Measurements from ENCODE around the gene SLC25A33. TPM values are rescaled to one million over a fixed set of nuclear protein-coding genes. Genes with fewer than 3 reads are reported as not detected.

Gene SLC25A33
- total RNA-seq, 1 experiment from 2014 or later = 9.2 TPM

DNA sequence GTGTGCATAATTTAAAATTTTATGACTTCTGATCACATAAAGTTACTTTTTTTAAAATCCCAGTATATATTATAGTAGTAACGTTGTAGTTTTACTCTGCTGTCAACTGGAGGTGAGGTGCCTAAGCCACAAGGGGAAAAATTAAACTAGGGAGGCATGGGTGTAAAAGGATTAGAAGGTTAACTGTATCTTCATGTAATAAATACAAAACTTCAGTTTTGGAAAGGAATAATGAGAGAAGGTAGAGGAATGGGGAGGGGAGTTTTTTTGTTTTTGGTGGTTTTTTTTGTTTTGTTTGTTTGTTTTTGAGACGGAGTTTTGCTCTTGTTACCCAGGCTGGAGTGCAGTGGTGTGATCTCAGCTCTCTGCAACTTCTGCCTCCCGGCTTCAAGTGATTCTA lies 5.7 kb downstream of the SLC25A33 start:
- peak overlapping the region; percentile 7; the same call in 1 of the 2 replicates for H3K27ac Mint-ChIP-seq
- DNase-seq (ENCODE audit: low spot score) (no peak), ATAC-seq (no peak)
- H3K4me3 Mint-ChIP-seq = no peak overlapping the region
- ChIA-PET POLR2A (no interaction called here), CTCF (interaction anchor here (2.5 kb wide), 1 partner anchor 71 kb away, joined by 11 read pairs; no protein-coding TSS in a partner anchor)
- no peaks in the 10 kb centered on the region for H3K9me3 Mint-ChIP-seq
- H3K36me3 Mint-ChIP-seq = peaks cover 11% of the 10 kb centered on the region
- peaks cover 21% of the 10 kb centered on the region for H3K4me1 Mint-ChIP-seq
- no peaks in the 10 kb centered on the region for H3K27me3 Mint-ChIP-seq (ENCODE audit: low read depth)
- TF ChIP-seq NR1H2 (CRISPR knock-in tag; IDR thresholded peaks at IDR 0.05) (no peak), CBFB (CRISPR knock-in tag; IDR thresholded peaks at IDR 0.05; ENCODE audit: low read depth) (no peak), JUN (CRISPR knock-in tag; IDR thresholded peaks at IDR 0.05) (no peak), TEAD4 (CRISPR knock-in tag; IDR thresholded peaks at IDR 0.05) (no peak)
- TF ChIP-seq, protein P1, sequence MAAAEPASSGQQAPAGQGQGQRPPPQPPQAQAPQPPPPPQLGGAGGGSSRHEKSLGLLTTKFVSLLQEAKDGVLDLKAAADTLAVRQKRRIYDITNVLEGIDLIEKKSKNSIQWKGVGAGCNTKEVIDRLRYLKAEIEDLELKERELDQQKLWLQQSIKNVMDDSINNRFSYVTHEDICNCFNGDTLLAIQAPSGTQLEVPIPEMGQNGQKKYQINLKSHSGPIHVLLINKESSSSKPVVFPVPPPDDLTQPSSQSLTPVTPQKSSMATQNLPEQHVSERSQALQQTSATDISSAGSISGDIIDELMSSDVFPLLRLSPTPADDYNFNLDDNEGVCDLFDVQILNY (CRISPR knock-in tag; IDR thresholded peaks at IDR 0.05) = no peak
- TF ChIP-seq, protein P2, sequence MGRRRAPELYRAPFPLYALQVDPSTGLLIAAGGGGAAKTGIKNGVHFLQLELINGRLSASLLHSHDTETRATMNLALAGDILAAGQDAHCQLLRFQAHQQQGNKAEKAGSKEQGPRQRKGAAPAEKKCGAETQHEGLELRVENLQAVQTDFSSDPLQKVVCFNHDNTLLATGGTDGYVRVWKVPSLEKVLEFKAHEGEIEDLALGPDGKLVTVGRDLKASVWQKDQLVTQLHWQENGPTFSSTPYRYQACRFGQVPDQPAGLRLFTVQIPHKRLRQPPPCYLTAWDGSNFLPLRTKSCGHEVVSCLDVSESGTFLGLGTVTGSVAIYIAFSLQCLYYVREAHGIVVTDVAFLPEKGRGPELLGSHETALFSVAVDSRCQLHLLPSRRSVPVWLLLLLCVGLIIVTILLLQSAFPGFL (CRISPR knock-in tag; IDR thresholded peaks at IDR 0.05; ENCODE audit: borderline replicate concordance) = no peak

DNA sequence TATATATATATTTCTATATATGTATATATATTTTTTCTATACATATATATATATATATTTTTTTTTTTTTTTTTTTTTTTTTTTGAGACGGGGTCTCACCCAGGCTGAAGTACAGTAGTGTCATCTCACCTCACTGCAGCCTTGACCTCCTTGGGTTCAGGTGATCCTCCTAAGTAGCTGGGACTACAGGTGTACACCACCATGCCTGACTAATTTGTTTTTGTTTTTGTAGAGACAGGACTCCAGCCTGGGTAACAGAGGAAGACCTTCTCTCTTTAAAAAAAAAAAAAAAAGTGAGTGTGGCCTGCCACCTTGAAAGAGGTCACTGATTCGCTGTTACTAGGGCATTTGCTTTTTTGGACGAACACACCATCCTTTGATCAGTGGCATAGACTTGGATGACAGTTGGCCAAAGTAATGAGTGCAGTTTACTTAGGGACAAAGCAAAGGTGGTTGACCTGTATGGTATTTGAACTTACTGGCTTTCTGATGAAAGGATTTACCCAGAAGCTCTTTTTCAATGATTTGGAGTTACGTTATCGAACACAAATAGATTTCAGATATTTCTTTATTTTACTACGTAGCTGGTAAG lies 10.8 kb downstream of the SLC25A33 start:
- Mint-ChIP-seq H3K9me3 (no peaks in the 10 kb centered on the region), H3K27me3 (ENCODE audit: low read depth) (no peaks in the 10 kb centered on the region), H3K36me3 (peaks cover 8% of the 10 kb centered on the region), H3K4me3 (no peak overlapping the region), H3K27ac (no peak overlapping the region), H3K4me1 (0 out of 2 replicates have a peak, but pooled peaks cover 2% of the 10 kb centered on the region)
- POLR2A ChIA-PET = no interaction called here
- DNase-seq (ENCODE audit: low spot score) = no peak
- no peak for ATAC-seq
- CTCF ChIA-PET = interaction anchor here (0.9 kb wide), 1 partner anchor 65 kb away, joined by 3 read pairs; no protein-coding TSS in a partner anchor
- no peak for TF ChIP-seq CREB1 (CRISPR knock-in tag; IDR thresholded peaks at IDR 0.05)
- TF ChIP-seq, protein P3, sequence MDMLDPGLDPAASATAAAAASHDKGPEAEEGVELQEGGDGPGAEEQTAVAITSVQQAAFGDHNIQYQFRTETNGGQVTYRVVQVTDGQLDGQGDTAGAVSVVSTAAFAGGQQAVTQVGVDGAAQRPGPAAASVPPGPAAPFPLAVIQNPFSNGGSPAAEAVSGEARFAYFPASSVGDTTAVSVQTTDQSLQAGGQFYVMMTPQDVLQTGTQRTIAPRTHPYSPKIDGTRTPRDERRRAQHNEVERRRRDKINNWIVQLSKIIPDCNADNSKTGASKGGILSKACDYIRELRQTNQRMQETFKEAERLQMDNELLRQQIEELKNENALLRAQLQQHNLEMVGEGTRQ (CRISPR knock-in tag; IDR thresholded peaks at IDR 0.05) = no peak
- TF ChIP-seq, protein P4, sequence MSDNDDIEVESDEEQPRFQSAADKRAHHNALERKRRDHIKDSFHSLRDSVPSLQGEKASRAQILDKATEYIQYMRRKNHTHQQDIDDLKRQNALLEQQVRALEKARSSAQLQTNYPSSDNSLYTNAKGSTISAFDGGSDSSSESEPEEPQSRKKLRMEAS (CRISPR knock-in tag; IDR thresholded peaks at IDR 0.05) = no peak
- TF ChIP-seq GABPB1 (CRISPR knock-in tag; IDR thresholded peaks at IDR 0.05) = peak; percentile 90

DNA sequence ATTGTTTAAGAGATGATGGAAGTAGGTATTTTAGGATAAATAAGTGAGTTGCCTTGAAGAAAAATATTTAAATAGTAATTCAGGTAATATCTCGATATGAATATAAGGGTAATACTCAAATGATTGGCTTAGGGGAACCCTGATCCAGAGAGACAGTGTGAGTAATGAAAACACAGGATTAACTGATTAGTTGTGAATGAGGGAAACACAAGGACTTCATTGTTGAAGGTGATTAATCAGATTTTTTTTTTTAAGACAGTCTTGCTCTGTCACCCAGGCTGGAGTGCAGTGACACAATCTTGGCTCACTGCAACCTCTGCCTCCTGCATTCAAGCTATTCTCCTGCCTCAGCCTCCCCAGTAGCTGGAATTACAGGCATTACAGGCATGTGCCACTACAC lies 12.7 kb downstream of the SLC25A33 start:
- ATAC-seq (no peak), DNase-seq (ENCODE audit: low spot score) (no peak)
- CTCF ChIA-PET = interaction anchor here (0.9 to 1.1 kb wide), 3 partner anchors 22 to 63 kb away, joined by 3 to 4 read pairs (median 3); no protein-coding TSS in a partner anchor
- H3K4me3 Mint-ChIP-seq = no peak overlapping the region
- H3K36me3 Mint-ChIP-seq = peaks cover 23% of the 10 kb centered on the region
- POLR2A ChIA-PET = no interaction called here
- no peaks in the 10 kb centered on the region for H3K27me3 Mint-ChIP-seq (ENCODE audit: low read depth)
- peak overlapping the region; percentile 7; the same call in 1 of the 2 replicates for H3K27ac Mint-ChIP-seq
- no peaks in the 10 kb centered on the region for H3K4me1 Mint-ChIP-seq
- H3K9me3 Mint-ChIP-seq = no peaks in the 10 kb centered on the region
- no peak for TF ChIP-seq PRRX2 (CRISPR knock-in tag; IDR thresholded peaks at IDR 0.05)
- TF ChIP-seq, protein P1 (CRISPR knock-in tag; IDR thresholded peaks at IDR 0.05) = no peak

DNA sequence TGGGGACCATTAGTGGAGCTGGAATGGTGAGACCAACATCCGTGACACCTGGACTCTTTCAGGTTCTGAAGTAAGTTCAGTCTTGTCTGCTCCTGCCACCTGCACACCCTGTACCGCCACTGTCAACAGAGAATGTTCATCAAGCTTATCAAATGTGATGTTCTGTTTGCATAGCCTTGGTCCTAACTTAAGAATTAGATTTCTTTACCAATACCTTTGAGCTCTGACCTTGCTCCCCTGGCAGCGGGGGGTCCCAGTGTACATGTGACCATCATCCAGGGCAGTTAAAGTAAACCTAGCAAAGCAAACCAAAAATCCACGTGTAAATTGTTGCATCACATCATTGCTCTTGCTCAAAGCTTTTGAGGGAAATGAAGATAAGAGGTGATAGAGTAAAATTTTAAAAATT lies 14.5 kb downstream of the SLC25A33 start:
- CTCF ChIA-PET = interaction anchor here (0.6 to 1.3 kb wide), 2 partner anchors 63 to 882 kb away, joined by 3 read pairs; no protein-coding TSS in a partner anchor

More for the DNA sequence above, 14.5 kb downstream of the SLC25A33 start:
- no peak for ATAC-seq
- no peaks in the 10 kb centered on the region for H3K9me3 Mint-ChIP-seq
- POLR2A ChIA-PET = interaction anchor here (1.4 kb wide), 1 partner anchor 15 kb away, joined by 4 read pairs; the partner anchor contains the start of gene SLC25A33
- no peak overlapping the region for H3K4me3 Mint-ChIP-seq
- TF ChIP-seq, protein P5, sequence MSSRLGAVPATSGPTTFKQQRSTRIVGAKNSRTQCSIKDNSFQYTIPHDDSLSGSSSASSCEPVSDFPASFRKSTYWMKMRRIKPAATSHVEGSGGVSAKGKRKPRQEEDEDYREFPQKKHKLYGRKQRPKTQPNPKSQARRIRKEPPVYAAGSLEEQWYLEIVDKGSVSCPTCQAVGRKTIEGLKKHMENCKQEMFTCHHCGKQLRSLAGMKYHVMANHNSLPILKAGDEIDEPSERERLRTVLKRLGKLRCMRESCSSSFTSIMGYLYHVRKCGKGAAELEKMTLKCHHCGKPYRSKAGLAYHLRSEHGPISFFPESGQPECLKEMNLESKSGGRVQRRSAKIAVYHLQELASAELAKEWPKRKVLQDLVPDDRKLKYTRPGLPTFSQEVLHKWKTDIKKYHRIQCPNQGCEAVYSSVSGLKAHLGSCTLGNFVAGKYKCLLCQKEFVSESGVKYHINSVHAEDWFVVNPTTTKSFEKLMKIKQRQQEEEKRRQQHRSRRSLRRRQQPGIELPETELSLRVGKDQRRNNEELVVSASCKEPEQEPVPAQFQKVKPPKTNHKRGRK (CRISPR knock-in tag; IDR thresholded peaks at IDR 0.05; ENCODE audit: borderline replicate concordance) = no peak
- TF ChIP-seq KAT7 (CRISPR knock-in tag; IDR thresholded peaks at IDR 0.05; ENCODE audit: borderline replicate concordance) (no peak), OVOL2 (CRISPR knock-in tag; IDR thresholded peaks at IDR 0.05; ENCODE audit: borderline replicate concordance) (no peak), GABPB1 (CRISPR knock-in tag; IDR thresholded peaks at IDR 0.05) (peak; percentile 97)
- TF ChIP-seq, protein P6, sequence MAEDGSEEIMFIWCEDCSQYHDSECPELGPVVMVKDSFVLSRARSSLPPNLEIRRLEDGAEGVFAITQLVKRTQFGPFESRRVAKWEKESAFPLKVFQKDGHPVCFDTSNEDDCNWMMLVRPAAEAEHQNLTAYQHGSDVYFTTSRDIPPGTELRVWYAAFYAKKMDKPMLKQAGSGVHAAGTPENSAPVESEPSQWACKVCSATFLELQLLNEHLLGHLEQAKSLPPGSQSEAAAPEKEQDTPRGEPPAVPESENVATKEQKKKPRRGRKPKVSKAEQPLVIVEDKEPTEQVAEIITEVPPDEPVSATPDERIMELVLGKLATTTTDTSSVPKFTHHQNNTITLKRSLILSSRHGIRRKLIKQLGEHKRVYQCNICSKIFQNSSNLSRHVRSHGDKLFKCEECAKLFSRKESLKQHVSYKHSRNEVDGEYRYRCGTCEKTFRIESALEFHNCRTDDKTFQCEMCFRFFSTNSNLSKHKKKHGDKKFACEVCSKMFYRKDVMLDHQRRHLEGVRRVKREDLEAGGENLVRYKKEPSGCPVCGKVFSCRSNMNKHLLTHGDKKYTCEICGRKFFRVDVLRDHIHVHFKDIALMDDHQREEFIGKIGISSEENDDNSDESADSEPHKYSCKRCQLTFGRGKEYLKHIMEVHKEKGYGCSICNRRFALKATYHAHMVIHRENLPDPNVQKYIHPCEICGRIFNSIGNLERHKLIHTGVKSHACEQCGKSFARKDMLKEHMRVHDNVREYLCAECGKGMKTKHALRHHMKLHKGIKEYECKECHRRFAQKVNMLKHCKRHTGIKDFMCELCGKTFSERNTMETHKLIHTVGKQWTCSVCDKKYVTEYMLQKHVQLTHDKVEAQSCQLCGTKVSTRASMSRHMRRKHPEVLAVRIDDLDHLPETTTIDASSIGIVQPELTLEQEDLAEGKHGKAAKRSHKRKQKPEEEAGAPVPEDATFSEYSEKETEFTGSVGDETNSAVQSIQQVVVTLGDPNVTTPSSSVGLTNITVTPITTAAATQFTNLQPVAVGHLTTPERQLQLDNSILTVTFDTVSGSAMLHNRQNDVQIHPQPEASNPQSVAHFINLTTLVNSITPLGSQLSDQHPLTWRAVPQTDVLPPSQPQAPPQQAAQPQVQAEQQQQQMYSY (CRISPR knock-in tag; IDR thresholded peaks at IDR 0.05) = no peak
- TF ChIP-seq, protein P7, sequence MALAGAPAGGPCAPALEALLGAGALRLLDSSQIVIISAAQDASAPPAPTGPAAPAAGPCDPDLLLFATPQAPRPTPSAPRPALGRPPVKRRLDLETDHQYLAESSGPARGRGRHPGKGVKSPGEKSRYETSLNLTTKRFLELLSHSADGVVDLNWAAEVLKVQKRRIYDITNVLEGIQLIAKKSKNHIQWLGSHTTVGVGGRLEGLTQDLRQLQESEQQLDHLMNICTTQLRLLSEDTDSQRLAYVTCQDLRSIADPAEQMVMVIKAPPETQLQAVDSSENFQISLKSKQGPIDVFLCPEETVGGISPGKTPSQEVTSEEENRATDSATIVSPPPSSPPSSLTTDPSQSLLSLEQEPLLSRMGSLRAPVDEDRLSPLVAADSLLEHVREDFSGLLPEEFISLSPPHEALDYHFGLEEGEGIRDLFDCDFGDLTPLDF (CRISPR knock-in tag; IDR thresholded peaks at IDR 0.05) = no peak
- DNase-seq (ENCODE audit: low spot score) = no peak
- H3K4me1 Mint-ChIP-seq = no peaks in the 10 kb centered on the region
- peaks cover 33% of the 10 kb centered on the region for H3K36me3 Mint-ChIP-seq
- no peak overlapping the region for H3K27ac Mint-ChIP-seq
- H3K27me3 Mint-ChIP-seq (ENCODE audit: low read depth) = no peaks in the 10 kb centered on the region

Data from WTC11 (cell line).